COLO668 (cell line): ENCODE results near the gene C14orf180.
A peak's percentile ranks its signal among the peaks of the same experiment; 100 is the strongest.

Experiments
- DNase-seq: peaks from one replicate; lab custom pipeline; 2025; ENCODE audit not compliant: unreplicated experiment; lab: John Stamatoyannopoulos, UW

C14orf180 gene

DNA sequence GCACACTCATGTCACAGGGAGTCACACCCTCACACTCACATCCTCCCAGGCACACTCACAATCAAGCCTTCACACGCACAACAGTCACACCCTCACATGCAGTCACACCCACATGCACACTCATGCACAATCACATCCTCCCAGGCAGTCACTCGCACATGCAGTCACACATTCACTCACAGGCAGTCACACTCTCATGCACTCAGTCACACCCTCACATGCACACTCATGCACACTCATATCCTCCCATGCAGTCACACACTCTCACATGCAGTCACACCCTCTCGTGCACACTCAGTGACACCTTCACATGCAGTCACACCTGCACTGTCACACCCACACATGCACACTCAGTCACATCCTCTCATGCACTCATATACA, 12.7 kb downstream of the C14orf180 start:
- no peak for DNase-seq

DNA sequence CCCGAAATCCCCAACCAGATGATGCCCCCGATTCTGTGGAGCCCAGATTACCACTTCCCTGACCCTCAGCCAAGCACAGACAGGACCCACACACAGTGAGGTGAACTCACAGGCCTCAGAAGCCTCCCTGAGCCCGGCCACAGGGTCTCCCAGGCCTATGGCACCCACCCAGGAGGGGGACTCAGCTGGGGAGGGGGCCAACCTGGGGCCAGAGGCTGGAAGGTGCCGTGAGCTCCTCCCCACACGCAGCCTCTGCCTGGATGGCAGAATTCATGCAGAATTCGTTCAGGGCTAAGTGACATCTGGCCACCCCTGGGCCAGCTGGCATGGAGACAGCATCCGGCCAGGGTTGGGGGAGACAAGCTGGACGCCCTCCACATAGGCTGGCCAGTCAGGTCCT, 13.2 kb downstream of the C14orf180 start:
- DNase-seq = no peak

DNA sequence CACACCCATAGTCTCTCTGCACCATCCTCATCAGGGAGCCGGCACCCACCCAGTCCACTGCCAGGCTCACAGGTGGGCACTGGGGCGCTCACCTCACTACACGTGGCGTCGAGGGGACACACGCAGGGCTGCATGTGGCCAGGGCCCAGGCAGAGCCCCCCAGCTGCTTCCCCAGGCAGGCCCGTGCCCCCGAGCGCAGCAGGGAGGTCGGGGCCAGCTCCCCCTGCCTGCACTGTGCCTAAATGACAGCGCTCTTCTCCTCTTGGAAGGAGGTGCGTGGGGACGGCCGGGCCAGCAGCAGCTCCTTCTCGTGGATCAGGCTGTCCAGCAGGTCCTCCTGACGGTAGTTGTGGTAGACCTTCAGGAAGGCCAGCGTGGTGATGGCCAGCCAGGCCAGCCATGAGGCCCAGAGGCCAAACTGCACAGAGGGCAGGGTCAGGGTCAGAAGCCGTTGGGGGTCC, 13.7 kb downstream of the C14orf180 start:
- no peak for DNase-seq

DNA sequence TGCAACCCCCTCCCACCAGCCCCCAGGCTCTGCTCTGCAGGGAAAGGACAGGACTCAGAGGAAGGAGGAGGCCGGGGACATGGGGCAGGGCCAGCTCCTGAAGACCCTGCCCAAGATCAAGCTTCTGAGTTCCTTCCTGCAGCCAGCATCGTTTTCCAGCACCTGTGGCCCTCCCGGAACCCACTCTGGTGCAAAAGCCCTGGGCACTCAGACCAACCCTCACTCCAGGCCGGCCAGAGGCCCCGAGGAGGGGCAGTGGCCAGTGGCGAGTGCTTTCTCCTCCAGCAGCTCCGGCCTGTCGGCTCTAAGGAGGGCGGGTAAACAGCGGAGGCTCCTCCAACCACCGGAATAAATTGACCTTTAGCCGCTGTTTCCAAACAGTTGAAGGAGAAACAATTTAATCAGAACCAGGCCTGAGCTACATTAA, 14.2 kb downstream of the C14orf180 start:
- no peak for DNase-seq

DNA sequence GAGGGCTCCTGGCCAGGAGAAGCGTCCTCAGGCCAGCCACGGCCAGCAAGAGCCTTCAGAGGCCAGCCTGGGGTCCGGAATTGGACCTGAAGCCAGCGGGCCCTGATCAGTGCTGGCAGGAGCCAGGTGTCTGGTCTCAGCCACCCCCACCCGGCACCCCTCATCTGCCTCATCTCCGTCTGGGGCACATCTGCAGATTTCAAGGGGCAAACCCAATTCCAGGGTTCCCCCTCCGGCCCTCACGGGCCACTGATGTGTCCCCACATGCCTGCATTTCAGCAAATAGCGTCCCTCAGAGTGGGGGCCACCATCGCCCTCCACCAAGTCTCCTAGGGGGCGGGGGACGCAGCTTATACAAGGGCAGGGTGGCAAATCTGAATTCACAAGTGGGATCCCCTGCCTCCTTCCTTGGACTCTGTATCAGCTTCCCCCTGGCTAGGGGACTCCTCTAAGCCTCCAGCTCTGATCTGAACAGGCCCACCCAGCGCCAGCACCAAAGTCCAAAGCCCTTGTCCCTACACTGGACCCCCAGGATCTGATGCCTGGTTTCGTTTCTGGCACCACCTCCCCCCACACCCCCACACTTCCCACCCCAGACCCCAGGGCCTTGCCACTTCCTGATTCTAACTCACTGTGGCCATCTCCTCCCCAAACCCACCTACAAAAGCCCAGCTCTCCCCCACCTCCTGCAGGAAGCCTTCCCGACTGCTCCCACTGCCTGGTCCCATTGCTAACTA, 14.9 kb downstream of the C14orf180 start:
- DNase-seq = no peak

DNA sequence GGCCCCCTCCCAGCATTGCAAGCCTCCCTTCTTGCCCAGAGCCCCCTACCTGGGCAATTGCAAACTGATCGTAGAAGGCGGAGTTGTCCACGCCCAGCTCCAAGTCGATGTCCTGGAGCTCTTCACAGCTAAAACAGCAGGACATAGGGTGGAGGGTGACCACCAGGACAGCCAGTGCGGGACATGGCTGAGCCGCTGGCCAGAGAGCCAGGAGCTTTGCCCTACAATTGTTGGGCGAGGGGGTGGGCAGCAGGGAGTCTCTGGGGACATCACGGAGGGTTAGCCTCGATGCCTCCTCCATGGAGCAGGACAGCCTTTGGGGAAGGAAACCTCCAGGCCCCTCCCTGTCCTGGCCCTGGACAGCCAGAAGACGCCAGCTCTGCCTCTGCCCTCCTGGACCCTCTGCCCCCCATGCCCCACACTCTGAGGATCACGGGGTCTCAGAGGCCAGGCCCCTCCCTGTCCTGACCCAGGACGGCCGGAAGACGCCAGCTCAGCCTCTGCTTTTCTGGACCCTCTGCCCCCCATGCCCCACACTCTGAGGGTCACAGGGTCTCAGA, 15.6 kb downstream of the C14orf180 start:
- no peak for DNase-seq

DNA sequence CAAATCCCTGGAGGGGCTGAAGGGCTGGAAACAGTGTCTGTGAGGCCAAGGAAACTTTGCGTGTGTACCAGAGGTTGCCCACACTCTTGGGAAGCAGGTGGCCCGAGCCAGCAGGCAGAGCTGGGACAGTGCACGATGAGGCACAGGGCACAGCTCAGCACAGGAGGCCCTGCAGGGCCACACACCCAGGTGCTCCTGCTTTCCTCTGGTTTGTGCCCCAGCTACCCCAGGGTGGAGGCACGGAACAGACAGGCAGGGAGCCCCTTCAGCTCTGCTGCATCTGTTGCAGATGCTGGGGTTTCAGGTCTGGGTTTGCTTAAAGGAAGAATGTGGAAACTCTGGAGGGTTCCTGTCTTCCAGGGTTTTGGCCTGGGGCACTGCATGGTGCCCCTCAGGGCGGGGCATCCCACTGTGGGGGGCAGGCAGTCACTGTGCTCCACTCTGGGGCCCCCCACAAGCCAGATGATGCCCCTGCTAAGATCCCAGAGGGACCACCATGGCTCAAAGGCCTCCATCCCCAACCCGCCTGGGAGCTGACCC, 16.4 kb downstream of the C14orf180 start:
- no peak for DNase-seq

DNA sequence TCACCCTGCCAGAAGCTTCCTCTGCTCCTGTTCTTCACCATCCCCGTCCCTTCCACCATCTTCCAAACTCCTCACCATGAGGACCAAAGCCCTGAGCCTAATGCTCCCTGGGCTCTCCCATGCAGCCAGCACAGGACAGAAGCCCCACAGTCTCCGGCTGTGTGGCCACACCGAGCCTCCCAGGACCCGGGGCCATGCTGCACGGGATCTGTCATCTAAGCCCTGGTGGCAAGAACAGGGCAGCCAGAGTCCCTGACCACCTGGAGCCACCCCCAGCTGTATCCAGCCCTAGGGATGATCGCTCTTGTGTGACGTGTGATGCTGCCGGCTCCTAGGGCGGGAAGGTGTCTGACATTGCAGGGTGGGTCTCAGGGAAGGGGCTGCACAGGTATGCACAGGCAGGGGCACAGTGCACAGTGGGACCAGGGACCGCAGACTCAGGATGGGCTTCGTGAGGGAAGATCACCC, 16.9 kb downstream of the C14orf180 start:
- no peak for DNase-seq

DNA sequence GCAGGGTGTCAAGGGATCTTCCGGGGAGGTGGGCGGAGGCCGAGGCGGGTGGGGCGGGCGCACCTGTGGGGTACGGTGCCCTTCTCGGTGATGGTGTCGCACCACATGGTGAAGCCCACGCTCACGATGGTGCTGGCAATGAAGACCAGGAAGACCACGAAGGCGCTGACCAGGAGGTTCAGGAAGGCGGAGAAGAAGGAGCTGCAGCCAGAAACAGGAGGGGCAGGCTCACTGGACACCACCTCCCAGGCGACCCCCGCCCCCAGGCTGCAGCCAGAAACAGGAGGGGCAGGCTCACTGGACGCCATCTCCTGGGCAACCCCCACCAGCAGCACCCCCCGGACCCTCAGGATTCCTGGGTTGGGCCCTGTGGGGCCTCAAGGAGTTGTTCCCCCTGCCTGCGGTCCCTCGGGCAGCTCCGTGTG, 17.4 kb downstream of the C14orf180 start:
- no peak for DNase-seq

DNA sequence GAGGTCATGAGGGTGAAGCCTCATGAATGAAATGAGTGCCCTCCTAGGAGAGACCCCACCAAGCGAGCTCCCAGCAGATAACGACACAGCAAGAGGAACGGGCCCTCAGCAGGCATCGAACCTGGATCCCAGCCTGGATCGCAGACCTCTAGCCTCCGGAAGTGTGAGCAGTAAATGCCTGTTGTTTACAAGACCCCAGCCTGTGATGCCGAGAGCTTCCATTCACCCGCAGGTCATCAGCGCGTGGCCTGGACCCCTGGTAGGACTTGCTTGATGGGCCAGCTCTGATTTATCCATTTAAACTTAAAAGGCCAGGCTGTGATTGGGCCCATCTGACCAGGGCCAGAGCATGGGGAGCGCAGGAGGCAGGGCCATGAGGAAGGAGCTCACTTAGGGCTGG, 18.0 kb downstream of the C14orf180 start:
- no peak for DNase-seq

DNA sequence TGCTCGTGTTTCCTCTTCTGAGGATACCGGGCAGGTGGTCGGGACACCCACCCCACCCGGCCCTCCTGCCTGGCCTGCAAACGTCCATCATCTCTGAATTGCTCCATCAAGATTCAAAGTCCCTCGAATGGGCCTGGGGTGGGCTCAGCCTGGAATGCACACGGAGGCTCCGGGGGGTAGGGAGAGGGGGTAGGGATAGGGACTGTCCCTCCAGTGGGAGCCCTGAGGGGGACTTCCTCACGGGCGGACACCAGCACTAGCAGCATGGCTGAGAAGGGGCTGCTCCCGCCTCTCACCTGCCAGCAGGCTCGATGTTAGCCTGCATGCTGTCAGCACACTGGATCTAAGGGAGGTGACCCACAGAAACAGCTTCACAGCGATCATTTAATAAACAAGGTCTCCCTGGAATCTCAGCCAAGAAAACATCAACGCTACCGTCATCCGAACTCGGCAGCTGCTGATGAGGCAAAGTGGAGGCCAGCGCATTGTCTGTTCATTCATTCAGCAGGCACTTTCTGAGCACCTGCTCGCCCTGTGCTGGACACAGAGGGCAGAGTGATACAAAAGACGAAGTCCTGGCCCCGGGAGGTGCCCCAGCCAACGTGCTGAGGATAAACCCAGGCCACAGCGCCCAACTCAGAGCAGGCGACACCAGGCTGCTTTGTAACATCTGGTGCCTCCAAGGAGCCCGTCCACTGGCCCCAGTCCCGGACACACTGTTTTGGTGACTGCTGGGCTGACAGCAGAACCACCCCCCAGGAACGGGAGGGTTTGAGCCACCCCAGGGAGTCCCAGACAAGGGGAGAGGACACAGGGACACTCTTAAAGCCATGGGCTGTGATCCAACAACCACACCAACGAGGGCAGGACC, 18.7 kb downstream of the C14orf180 start:
- DNase-seq = peak; percentile 27

DNA sequence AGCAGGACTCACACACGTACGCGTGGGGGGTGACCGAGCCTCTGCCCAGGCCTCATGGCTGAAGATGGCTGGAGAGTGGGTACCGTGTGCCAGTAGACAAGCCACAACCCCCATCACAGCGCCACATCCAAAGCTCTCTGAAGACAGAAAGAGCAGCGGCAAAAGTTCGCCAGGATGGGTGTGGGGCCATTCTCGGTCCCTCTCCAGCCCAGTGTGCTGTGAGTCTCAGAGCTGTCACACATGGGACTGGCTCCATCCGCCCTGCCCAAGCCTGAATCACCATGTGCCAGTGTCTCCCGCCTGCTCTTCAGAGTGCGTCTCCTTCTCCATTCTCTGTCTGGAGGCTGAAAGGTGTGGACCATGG, 19.3 kb downstream of the C14orf180 start:
- no peak for DNase-seq

DNA sequence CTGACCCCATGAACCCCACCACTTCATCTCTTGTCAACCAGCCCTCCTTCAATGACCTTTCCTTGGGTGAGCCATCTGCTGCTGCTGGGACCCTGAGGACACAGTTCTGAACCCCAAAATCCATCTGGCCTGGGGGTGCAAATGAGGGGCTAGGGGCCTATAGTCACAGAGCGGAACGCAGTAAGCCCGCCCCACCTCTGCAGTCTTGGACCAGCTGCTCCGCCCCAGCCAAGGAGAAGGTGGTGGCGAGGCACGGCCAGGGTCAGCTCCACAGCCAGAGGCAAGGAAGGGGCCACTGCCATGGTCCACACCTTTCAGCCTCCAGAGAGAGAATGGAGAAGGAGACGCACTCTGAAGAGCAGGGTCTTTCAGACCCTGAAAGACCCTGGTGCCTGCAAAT, 19.9 kb downstream of the C14orf180 start:
- no peak for DNase-seq

DNA sequence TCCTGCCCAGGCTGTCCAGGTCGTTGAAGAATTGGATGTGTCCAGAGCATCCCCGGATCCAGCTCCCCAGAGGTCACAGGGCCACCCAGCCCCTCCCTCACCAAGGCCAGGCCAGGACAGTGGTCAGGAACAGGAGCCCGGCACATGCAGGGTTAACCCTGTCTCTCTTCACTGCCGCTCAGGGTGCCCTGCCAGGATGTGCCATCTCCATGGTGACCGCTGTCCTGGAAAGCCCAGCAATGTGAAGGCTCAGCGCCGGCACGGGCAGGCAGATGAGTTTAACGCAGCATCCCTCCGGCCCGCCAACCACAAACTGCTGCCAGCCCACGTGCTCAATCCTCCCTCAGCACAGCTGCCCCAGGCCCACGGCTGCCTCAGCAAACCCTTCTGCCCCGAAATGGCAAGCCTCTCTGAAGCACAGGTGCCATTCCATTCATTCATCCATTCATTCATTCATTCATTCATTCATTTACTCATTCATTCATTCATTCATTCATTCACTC, 20.6 kb downstream of the C14orf180 start:
- peak; percentile 40 for DNase-seq

DNA sequence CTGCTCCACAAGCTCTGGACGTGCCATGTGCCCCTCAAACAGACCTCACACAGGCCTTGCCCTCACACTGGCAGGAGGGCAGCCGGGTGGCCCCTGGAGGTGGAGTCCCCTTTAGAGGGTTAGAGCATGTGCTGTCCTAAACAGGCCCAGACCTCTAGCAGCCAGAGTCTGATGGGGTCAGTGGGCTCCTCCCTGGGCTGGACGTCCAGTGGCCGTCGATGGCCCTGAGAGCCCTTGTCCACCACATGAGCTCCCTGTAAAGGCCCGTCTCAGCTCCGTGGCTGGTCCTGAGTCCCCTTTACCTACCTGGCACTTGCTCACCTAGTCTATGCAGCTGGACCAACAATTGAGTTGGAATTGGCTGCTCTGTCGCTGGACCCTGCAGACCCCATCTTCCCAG, 21.2 kb downstream of the C14orf180 start:
- DNase-seq = no peak

DNA sequence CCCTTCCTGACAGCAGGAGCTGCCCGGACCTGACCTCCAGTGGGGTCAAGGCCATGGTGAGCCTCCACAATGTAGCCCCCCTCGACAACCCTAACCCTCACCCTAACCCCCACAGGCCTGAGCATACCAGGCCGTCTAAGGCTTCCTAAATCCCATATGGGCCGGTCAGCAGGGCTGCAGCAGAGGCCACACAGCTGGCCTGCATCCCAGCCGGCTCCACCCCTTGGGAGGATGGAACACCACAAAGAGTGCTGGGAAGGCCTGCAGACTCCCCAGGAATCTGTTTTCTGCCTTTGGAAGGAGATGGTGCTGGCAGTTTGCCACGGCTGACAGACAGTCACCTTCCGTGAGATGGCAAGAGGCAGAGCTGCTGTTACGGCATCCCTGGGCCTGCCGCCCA, 22.2 kb downstream of the C14orf180 start:
- no peak for DNase-seq

DNA sequence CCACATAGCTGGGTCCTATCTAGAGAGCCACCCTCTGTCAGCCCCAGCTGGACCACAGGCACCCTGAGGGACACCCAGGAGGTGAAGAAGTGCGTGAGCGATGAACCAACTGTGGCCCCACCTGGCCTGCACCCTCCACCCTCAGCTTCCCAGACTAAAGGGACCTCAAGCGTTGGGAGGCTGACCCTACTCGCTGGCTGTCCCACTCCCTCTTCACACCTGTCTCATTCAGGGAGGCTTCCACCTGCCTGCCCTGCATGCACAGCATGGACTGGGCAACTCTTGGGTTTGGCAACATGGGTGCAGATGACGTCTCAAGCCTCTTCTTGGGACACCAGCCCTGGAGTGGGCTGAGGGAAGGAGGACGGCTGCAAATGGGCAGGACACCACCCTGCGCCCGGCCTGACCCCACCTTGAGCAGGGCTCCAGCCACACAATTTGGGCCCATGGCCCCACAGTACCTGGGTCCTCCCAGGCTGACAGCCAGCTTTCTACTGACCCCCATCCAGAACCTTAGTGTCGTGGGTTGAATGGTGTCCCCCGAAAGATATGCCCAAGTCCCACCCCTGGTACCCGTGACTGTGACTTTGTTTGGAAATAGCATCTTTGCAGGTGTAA, 22.9 kb downstream of the C14orf180 start:
- DNase-seq = no peak

DNA sequence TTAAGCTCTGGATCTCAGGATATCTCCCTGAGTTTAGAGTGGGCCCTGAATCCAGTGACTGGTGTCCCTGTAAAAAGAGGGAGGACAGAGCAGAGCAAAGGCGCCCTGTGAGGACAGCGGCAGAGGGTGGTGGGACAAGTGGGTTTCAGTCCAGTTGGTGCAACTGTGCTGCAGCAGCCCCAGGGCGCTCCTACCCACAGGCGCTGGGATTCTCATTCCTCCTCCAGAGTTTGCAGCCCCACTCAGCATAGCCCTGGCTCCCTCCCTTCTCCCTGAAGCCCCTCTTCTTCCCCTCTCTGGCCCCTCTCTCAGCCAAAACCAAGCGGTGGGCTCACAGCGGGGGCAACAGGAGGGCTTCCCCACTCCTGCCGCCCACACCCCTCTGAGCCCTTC, 23.4 kb downstream of the C14orf180 start:
- DNase-seq = no peak

DNA sequence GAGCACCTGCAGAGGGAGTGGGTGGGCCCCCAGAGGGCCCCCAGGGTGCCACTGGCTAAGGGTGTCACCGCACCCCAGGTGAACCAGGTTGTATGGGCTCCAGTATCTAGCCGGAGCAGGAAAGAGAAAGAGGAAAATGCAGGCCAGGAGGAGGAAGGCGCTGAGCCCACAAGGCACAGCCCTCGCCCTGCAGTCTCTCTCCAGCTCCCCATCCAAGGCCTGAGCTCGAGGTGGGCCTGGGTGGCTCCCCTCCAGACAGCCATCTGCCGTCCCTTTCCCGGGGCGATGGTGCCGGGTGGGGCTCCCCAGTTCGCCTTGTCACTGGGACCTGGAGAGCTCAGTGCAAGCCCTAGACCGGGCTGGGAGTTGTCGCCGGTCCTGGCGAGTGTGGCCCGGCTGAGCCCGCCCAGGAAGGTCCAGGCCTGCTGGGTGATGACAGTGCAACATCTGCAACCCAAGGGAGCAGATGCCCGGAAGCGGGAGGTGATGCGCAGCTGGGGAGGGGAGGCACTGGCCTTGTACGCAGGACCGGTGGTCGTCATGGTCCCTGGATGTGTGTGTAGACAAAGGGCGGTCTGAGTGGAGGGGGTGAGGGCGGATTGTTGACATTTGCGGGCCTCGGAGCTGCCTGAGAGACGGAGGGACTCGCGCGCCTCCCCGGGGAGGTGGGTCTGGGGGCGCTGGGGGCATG, 24.3 kb downstream of the C14orf180 start:
- peak; percentile 61 for DNase-seq
